ENCODE results near the gene C16orf78.

C16orf78 gene

GRCh38 chr16:49431591-49432290 is 58.1 kb downstream of the C16orf78 start:
- peaks cover 29% of the 10 kb centered on the region for H3K27me3 Mint-ChIP-seq
- no peak overlapping the region for H3K27ac Mint-ChIP-seq (ENCODE audit: low read depth)
- no peak overlapping the region for H3K4me3 Mint-ChIP-seq
- H3K36me3 Mint-ChIP-seq (ENCODE audit: insufficient read depth), result no peaks in the 10 kb centered on the region
- no peaks in the 10 kb centered on the region for H3K4me1 Mint-ChIP-seq
- ATAC-seq (replicated peaks; ENCODE audit: extremely low read depth, poor library complexity, severe bottlenecking) (no peak), DNase-seq (ENCODE audit: low spot score in 2 of 2) (no peak)
- no peaks in the 10 kb centered on the region for H3K9me3 Mint-ChIP-seq

GRCh38 chr16:49434733-49435132 is 61.1 kb downstream of the C16orf78 start:
- Mint-ChIP-seq H3K27me3 (peaks cover 43% of the 10 kb centered on the region), H3K36me3 (ENCODE audit: insufficient read depth) (peaks cover 3% of the 10 kb centered on the region), H3K9me3 (no peaks in the 10 kb centered on the region), H3K27ac (ENCODE audit: low read depth) (no peak overlapping the region), H3K4me1 (no peaks in the 10 kb centered on the region), H3K4me3 (no peak overlapping the region)
- DNase-seq (ENCODE audit: low spot score in 2 of 2) (no peak), ATAC-seq (replicated peaks; ENCODE audit: extremely low read depth, poor library complexity, severe bottlenecking) (no peak)

DNA sequence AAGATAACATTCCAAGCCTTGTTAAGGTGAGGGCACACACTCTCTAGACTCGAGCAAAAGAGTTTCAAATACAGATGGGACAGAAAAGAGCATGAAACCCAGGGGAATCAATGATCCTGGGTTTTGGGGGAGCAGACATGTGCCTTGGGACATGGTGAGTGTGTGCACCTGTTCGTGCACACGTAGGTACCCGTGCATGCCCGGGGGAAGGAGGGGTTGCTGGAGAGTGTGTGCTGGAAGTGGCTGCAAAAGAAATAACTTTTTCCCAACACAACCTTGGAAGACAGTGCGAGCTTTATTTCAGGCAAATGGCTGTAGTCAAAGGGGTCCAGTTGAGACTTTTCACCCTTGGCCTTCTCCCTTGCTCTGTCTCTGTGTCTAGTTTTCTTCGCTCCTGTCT is 62.6 kb downstream of the C16orf78 start:
- no peak for ATAC-seq (replicated peaks; ENCODE audit: extremely low read depth, poor library complexity, severe bottlenecking)
- Mint-ChIP-seq H3K27ac (ENCODE audit: low read depth) (no peak overlapping the region), H3K9me3 (no peaks in the 10 kb centered on the region), H3K27me3 (peaks cover 43% of the 10 kb centered on the region), H3K4me3 (no peak overlapping the region), H3K4me1 (no peaks in the 10 kb centered on the region), H3K36me3 (ENCODE audit: insufficient read depth) (peaks cover 3% of the 10 kb centered on the region)
- no peak for DNase-seq (ENCODE audit: low spot score in 2 of 2)

- Mint-ChIP-seq H3K9me3 (no peaks in the 10 kb centered on the region), H3K27me3 (peaks cover 38% of the 10 kb centered on the region)
These were observed 63.7 kb downstream of the C16orf78 start for GRCh38 chr16:49437344-49437743.

DNA sequence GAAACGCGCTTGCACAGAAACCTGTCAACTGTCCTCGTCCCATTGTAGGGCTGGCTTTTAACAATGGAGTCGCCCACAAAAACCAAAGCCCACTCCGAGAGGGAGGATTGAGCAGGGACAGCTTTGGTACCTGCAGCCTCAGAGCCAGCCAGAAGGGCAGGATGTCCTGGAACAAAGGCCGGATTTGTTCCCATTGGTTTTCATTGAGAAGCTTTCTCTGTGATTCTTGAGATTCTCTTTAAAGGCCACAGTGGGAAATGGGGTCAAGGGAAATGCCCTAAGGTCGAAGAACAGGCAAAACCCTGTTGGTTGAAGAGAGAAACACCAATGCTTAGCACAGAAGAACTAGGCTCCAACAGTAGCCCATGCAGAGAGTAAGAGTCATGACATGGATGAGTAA is 65.4 kb downstream of the C16orf78 start:
- Mint-ChIP-seq H3K4me1 (peaks cover 13% of the 10 kb centered on the region), H3K27me3 (peaks cover 27% of the 10 kb centered on the region), H3K4me3 (no peak overlapping the region), H3K27ac (ENCODE audit: low read depth) (no peak overlapping the region), H3K36me3 (ENCODE audit: insufficient read depth) (peaks cover 3% of the 10 kb centered on the region), H3K9me3 (no peaks in the 10 kb centered on the region)
- DNase-seq (ENCODE audit: low spot score in 2 of 2), result no peak
- no peak for ATAC-seq (replicated peaks; ENCODE audit: extremely low read depth, poor library complexity, severe bottlenecking)

More at GRCh38 chr16:49437344-49437743, 63.7 kb downstream of the C16orf78 start:
- ATAC-seq (replicated peaks; ENCODE audit: extremely low read depth, poor library complexity, severe bottlenecking), result no peak
- no peak for DNase-seq (ENCODE audit: low spot score in 2 of 2)
- H3K27ac Mint-ChIP-seq (ENCODE audit: low read depth), result no peak overlapping the region
- H3K36me3 Mint-ChIP-seq (ENCODE audit: insufficient read depth), result peaks cover 3% of the 10 kb centered on the region
- peaks cover 6% of the 10 kb centered on the region for H3K4me1 Mint-ChIP-seq
- H3K4me3 Mint-ChIP-seq, result no peak overlapping the region

DNA sequence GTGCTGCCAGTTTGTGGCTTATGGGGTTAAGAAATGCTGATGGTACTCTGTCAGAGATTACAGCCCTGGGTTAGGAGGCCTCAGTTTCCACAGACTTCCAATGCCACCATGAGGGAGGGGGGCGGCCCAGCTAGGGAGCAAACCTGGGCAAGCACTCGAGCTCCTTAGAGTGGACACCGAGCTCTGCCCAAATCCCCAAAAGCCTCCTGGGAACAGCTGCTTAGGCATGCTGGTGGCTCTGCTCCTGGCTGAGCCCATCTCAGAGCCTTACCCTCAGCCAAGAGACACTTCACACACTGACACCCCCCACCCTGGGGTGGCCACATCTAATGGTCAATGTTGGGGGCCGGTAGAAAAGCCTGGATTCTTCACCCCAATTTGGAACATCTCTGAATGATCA is 66.1 kb downstream of the C16orf78 start:
- Mint-ChIP-seq H3K9me3 (no peaks in the 10 kb centered on the region), H3K27ac (ENCODE audit: low read depth) (no peak overlapping the region), H3K4me3 (no peak overlapping the region), H3K27me3 (peaks cover 27% of the 10 kb centered on the region), H3K4me1 (peaks cover 13% of the 10 kb centered on the region), H3K36me3 (ENCODE audit: insufficient read depth) (peaks cover 3% of the 10 kb centered on the region)
- ATAC-seq (replicated peaks; ENCODE audit: extremely low read depth, poor library complexity, severe bottlenecking) (no peak), DNase-seq (ENCODE audit: low spot score in 2 of 2) (no peak)

DNA sequence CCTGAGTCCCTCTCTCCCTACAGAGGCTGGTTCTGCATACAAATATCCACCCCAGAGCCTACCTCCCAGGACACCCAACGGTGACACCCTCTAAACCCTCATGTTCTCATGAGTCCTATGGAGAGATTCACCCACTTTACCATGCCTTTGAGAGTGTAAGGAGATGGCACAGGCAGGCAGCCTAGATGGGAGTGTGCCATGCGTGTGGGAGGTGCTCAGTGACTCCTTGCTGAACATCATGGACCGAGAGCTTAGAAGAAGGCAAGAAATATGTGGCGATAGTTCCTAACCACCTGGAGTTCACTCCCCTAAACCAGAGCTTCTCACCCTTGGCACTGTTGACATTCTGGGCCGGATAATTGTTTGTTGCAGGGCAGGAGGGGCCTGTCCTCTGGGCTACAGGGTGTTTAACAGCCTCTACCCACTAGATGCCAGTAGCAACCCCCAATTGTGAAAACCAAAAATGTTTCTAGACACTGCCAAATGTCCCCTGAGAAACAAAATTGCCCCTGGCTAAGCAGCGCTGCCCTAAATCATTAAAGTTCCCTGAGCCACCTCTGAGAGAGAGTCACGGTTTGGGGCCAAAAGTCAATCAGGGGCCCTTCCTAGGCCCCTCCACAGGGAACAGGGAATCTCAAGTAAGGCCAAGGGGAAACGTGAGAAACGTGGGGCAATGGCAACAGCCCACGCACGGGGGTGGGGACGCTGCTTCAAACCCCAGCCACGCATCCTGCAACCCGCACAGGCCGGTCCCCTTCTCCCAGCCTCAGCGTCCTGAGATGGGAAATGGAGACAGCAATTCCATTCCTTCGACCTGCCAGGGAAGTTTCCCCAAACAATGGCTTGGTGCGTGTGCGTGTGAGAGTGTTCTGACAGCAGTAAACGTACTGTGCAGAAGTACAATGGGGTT is 66.8 kb downstream of the C16orf78 start:
- Mint-ChIP-seq H3K4me3 (no peak overlapping the region), H3K27me3 (peaks cover 27% of the 10 kb centered on the region), H3K9me3 (no peaks in the 10 kb centered on the region), H3K4me1 (peaks cover 13% of the 10 kb centered on the region), H3K36me3 (ENCODE audit: insufficient read depth) (peaks cover 3% of the 10 kb centered on the region), H3K27ac (ENCODE audit: low read depth) (no peak overlapping the region)
- no peak for DNase-seq (ENCODE audit: low spot score in 2 of 2)
- no peak for ATAC-seq (replicated peaks; ENCODE audit: extremely low read depth, poor library complexity, severe bottlenecking)

GRCh38 chr16:49441366-49441780 is 67.8 kb downstream of the C16orf78 start:
- ATAC-seq (replicated peaks; ENCODE audit: extremely low read depth, poor library complexity, severe bottlenecking), result peak; percentile 95
- H3K4me3 Mint-ChIP-seq, result peak overlapping the region; percentile 53
- peaks cover 13% of the 10 kb centered on the region for H3K4me1 Mint-ChIP-seq
- no peaks in the 10 kb centered on the region for H3K9me3 Mint-ChIP-seq
- peak overlapping the region; percentile 86 for H3K27ac Mint-ChIP-seq (ENCODE audit: low read depth)
- H3K27me3 Mint-ChIP-seq, result peaks cover 18% of the 10 kb centered on the region
- peaks cover 3% of the 10 kb centered on the region for H3K36me3 Mint-ChIP-seq (ENCODE audit: insufficient read depth)
- peak; percentile 33 to 52 for DNase-seq (ENCODE audit: low spot score in 2 of 2)

DNA sequence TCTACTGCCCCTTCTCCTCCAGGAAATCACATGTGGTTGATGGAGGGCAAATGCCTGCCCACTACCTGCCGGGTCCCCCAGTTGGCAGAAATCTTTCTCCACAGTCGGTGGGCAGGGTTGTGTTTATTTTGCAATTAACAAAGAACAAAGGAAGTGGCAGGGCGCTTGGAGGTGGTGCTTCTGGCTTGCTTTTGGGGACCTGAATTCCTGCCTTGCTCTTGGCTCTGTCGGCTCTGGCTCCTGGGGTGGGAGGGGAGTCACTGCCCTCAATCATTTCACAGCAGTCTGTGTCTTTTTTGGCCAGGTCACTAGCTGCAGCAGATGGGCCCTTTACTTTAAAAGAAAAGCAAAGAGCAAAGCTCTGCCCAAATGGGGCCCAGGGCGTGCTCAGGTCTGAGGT is 69.2 kb downstream of the C16orf78 start:
- peaks cover 3% of the 10 kb centered on the region for H3K36me3 Mint-ChIP-seq (ENCODE audit: insufficient read depth)

GRCh38 chr16:49443576-49443975 is 70.0 kb downstream of the C16orf78 start:
- DNase-seq (ENCODE audit: low spot score in 2 of 2) (no peak), ATAC-seq (replicated peaks; ENCODE audit: extremely low read depth, poor library complexity, severe bottlenecking) (no peak)
- Mint-ChIP-seq H3K36me3 (ENCODE audit: insufficient read depth) (no peaks in the 10 kb centered on the region), H3K27ac (ENCODE audit: low read depth) (no peak overlapping the region), H3K9me3 (no peaks in the 10 kb centered on the region), H3K27me3 (no peaks in the 10 kb centered on the region), H3K4me1 (peaks cover 13% of the 10 kb centered on the region), H3K4me3 (no peak overlapping the region)

More for the DNA sequence above, 69.2 kb downstream of the C16orf78 start:
- no peak overlapping the region for H3K4me3 Mint-ChIP-seq
- no peaks in the 10 kb centered on the region for H3K9me3 Mint-ChIP-seq
- H3K27ac Mint-ChIP-seq (ENCODE audit: low read depth), result peak overlapping the region; percentile 86
- no peak for ATAC-seq (replicated peaks; ENCODE audit: extremely low read depth, poor library complexity, severe bottlenecking)
- H3K27me3 Mint-ChIP-seq, result peaks cover 4% of the 10 kb centered on the region
- no peak for DNase-seq (ENCODE audit: low spot score in 2 of 2)
- H3K4me1 Mint-ChIP-seq, result peaks cover 13% of the 10 kb centered on the region

GRCh38 chr16:49446805-49447204 is 73.2 kb downstream of the C16orf78 start:
- no peak for DNase-seq (ENCODE audit: low spot score in 2 of 2)
- no peak for ATAC-seq (replicated peaks; ENCODE audit: extremely low read depth, poor library complexity, severe bottlenecking)
- no peaks in the 10 kb centered on the region for H3K36me3 Mint-ChIP-seq (ENCODE audit: insufficient read depth)
- H3K9me3 Mint-ChIP-seq, result no peaks in the 10 kb centered on the region
- H3K4me3 Mint-ChIP-seq, result no peak overlapping the region
- H3K27ac Mint-ChIP-seq (ENCODE audit: low read depth), result no peak overlapping the region
- peaks cover 17% of the 10 kb centered on the region for H3K27me3 Mint-ChIP-seq
- H3K4me1 Mint-ChIP-seq, result peaks cover 13% of the 10 kb centered on the region
